NOMO-1 treated with dmso at 0.1 percent for 144 hours (cell line): ENCODE measurements around the gene OR10H4.
"Not testable (repeated sequence)": the region's sequence is repeated elsewhere in the genome, so short reads cannot be mapped to it uniquely, and the experiment has no call there.

Source experiments
- DNase-seq: peaks from one replicate; lab custom pipeline; 2025; ENCODE audit not compliant: unreplicated experiment; lab: John Stamatoyannopoulos, UW

OR10H4 gene

GRCh38 chr19:15937771-15938170, 11.0 kb upstream of the OR10H4 start:
- no peak for DNase-seq

GRCh38 chr19:15944401-15944800, 4.4 kb upstream of the OR10H4 start:
- DNase-seq = no peak

- no peak for DNase-seq
These were observed 3.5 kb upstream of the OR10H4 start for GRCh38 chr19:15945301-15945700.

- DNase-seq = no peak
These were observed 6.0 kb downstream of the OR10H4 start for GRCh38 chr19:15954820-15955219.

- DNase-seq = no peak
These were observed 13.5 kb downstream of the OR10H4 start for GRCh38 chr19:15962319-15962718.

- no peak for DNase-seq
These were observed 15.4 kb downstream of the OR10H4 start for GRCh38 chr19:15964231-15964630.

- DNase-seq = peak; percentile 56
These were observed 22.5 kb downstream of the OR10H4 start for GRCh38 chr19:15971224-15971780.

- not testable (repeated sequence) for DNase-seq
These were observed 23.2 kb downstream of the OR10H4 start for GRCh38 chr19:15972043-15972442.

GRCh38 chr19:15974856-15975255, 26.0 kb downstream of the OR10H4 start:
- DNase-seq = no peak

GRCh38 chr19:15976836-15977689, 28.3 kb downstream of the OR10H4 start:
- no peak for DNase-seq

GRCh38 chr19:15977690-15978089, 28.9 kb downstream of the OR10H4 start:
- DNase-seq = no peak

- DNase-seq = no peak
These were observed 30.5 kb downstream of the OR10H4 start for GRCh38 chr19:15979293-15979692.

GRCh38 chr19:15985831-15986230, 37.0 kb downstream of the OR10H4 start:
- peak; percentile 7 for DNase-seq

GRCh38 chr19:15986701-15987100, 37.9 kb downstream of the OR10H4 start:
- peak; percentile 33 for DNase-seq

- DNase-seq = no peak
These were observed 41.1 kb downstream of the OR10H4 start for GRCh38 chr19:15989889-15990288.

GRCh38 chr19:15991602-15992001, 42.8 kb downstream of the OR10H4 start:
- DNase-seq = no peak

- no peak for DNase-seq
These were observed 43.2 kb downstream of the OR10H4 start for GRCh38 chr19:15992014-15992413.

GRCh38 chr19:15995536-15995935, 46.7 kb downstream of the OR10H4 start:
- no peak for DNase-seq

- DNase-seq = no peak
These were observed 49.4 kb downstream of the OR10H4 start for GRCh38 chr19:15998166-15998565.
